ENCODE data around the gene EFCC1.

Gene EFCC1, protein sequence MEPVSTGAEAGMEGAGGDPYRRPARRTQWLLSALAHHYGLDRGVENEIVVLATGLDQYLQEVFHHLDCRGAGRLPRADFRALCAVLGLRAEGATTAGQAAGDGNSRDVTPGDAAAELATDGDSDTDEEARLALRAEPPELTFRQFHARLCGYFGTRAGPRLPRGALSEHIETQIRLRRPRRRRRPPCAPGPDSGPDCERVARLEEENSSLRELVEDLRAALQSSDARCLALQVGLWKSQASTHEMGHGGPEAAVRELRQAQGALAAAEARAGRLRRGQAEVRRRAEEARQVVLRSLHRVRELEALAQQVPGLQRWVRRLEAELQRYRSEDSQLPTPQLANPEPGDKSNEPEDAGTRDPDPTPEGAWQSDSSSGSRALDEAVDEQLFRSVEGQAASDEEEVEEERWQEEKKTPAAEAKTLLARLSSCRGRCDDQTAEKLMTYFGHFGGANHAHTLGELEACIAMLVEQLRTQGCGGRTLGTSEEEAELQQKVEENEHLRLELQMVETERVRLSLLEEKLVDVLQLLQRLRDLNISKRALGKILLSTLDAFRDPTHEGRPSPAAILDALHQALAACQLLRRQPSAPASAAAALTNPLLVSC

DNA sequence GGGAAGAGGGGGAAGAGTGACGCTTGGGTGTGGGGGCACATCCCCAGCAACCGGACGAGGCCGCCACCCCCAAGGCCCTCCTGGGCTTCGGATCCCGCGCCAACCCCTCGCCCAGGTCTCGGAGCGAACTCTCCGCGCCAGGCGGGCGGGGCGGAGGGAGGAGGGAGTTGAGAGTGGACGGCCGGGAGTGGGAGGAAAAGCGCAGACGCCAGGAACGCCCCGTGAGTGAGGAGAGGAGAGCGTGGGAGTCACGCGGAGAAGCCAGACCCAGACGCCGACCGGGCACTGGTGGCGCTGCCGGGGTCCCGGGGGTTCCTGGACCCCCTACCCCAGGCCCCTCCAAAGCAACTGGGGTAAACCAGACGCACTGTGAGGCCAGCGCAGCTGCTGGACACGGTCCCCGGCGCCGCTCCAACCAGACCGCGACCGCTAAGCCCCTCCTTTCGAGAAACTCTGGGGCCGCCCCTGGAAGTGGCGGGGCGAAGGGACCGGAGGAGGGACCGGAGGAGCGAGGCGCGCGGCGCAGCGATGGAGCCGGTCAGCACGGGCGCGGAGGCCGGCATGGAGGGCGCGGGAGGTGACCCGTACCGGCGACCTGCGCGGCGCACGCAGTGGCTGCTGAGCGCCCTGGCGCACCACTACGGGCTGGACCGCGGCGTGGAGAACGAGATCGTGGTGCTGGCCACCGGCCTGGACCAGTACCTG lies at the start of gene EFCC1:
EFCC1 (plus strand) TSS at position 204 of the 705 bp plus-strand sequence; CDS start at position 529, 325 bp downstream.
- no peaks in the 10 kb centered on the region for H3K9me3 ChIP-seq (ENCODE audit: control insufficient read depth, insufficient read depth, low read length)
- H3F3A ChIP-seq (ENCODE audit: control insufficient read depth, insufficient read depth) = no peaks in the 10 kb centered on the region
- no peak within 1 kb of the TSS for H3K4me3 ChIP-seq (ENCODE audit: low read length)
- TF ChIP-seq, protein P1, sequence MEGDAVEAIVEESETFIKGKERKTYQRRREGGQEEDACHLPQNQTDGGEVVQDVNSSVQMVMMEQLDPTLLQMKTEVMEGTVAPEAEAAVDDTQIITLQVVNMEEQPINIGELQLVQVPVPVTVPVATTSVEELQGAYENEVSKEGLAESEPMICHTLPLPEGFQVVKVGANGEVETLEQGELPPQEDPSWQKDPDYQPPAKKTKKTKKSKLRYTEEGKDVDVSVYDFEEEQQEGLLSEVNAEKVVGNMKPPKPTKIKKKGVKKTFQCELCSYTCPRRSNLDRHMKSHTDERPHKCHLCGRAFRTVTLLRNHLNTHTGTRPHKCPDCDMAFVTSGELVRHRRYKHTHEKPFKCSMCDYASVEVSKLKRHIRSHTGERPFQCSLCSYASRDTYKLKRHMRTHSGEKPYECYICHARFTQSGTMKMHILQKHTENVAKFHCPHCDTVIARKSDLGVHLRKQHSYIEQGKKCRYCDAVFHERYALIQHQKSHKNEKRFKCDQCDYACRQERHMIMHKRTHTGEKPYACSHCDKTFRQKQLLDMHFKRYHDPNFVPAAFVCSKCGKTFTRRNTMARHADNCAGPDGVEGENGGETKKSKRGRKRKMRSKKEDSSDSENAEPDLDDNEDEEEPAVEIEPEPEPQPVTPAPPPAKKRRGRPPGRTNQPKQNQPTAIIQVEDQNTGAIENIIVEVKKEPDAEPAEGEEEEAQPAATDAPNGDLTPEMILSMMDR (IDR thresholded peaks at IDR 0.05; ENCODE audit: low read depth, low read length, poor library complexity, severe bottlenecking) = no peak
- no peak for TF ChIP-seq EZH2phosphoT487 (IDR thresholded peaks at IDR 0.05; ENCODE audit: borderline replicate concordance, low read length)
- peaks cover 39% of the 10 kb centered on the region for H3K27me3 ChIP-seq (ENCODE audit: control insufficient read depth, low read length)
- no peaks in the 10 kb centered on the region for H3K9me2 ChIP-seq (replicated peaks; ENCODE audit: control insufficient read depth, low read length)
- H3K36me3 ChIP-seq (ENCODE audit: control insufficient read depth, low read length) = no peaks in the 10 kb centered on the region
- peaks cover 19% of the 10 kb centered on the region for H3K4me1 ChIP-seq (ENCODE audit: control insufficient read depth, low read length)
- no peaks in the 10 kb centered on the region for H4K20me1 ChIP-seq (ENCODE audit: control insufficient read depth, insufficient read depth, low read depth, low read length)
- no peaks in the 10 kb centered on the region for H3K79me2 ChIP-seq (ENCODE audit: control insufficient read depth, low read length)
- H3K4me2 ChIP-seq (ENCODE audit: low read length) = no peak within 1 kb of the TSS
- H3K27ac ChIP-seq (ENCODE audit: low read depth, low read length) = no peak within 1 kb of the TSS

DNA sequence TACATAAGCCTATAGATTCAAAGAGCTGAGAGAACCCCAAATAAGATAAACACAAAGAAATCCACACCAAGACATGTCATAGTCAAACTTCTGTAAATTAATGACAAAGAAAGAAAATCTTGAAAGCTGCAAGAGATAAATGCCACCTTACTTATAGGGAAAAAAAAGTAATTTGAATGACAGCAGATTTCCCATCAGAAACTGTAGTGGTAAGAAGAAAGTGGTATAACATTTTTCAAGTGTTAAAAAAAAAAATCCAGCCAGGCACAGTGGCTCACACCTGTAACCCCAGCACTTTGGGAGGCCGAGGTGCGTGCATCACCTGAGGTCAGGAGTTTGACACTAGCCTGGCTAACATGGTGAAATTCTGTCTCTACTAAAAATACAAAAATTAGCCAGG lies 44.7 kb upstream of the EFCC1 start:
- Histone ChIP-seq H4K20me1 (ENCODE audit: control insufficient read depth, insufficient read depth, low read depth, low read length) (no peaks in the 10 kb centered on the region), H3K27me3 (ENCODE audit: control insufficient read depth, low read length) (no peaks in the 10 kb centered on the region), H3K4me3 (ENCODE audit: low read length) (no peak overlapping the region), H3K36me3 (ENCODE audit: control insufficient read depth, low read length) (no peaks in the 10 kb centered on the region), H3K9me2 (replicated peaks; ENCODE audit: control insufficient read depth, low read length) (no peaks in the 10 kb centered on the region), H3K4me1 (ENCODE audit: control insufficient read depth, low read length) (no peaks in the 10 kb centered on the region), H3K79me2 (ENCODE audit: control insufficient read depth, low read length) (no peaks in the 10 kb centered on the region), H3F3A (ENCODE audit: control insufficient read depth, insufficient read depth) (no peaks in the 10 kb centered on the region), H3K27ac (ENCODE audit: low read depth, low read length) (no peak overlapping the region), H3K9me3 (ENCODE audit: control insufficient read depth, insufficient read depth, low read length) (no peaks in the 10 kb centered on the region), H3K4me2 (ENCODE audit: low read length) (no peak overlapping the region)
- TF ChIP-seq, protein P1 (IDR thresholded peaks at IDR 0.05; ENCODE audit: low read depth, low read length, poor library complexity, severe bottlenecking) = no peak
- TF ChIP-seq EZH2phosphoT487 (IDR thresholded peaks at IDR 0.05; ENCODE audit: borderline replicate concordance, low read length) = no peak

DNA sequence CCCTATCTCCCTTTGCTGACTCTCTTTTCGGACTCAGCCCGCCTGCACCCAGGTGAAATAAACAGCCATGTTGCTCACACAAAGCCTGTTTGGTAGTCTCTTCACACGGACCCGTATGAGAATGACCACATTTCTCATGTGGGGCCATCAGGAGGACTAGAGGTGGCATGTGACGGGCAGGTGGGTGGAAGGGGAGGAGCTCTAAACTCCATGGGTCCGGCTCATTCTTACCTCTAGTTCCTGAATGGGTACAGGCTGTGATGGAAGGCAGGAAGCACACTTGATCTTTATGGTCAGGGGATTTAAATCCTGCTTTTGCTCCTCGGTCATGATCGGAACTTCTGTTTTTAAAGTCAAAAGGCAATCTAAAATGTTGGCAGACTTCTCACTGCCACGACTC lies 35.8 kb upstream of the EFCC1 start:
- no peaks in the 10 kb centered on the region for H4K20me1 ChIP-seq (ENCODE audit: control insufficient read depth, insufficient read depth, low read depth, low read length)
- H3F3A ChIP-seq (ENCODE audit: control insufficient read depth, insufficient read depth) = no peaks in the 10 kb centered on the region
- H3K27me3 ChIP-seq (ENCODE audit: control insufficient read depth, low read length) = peaks cover 5% of the 10 kb centered on the region
- H3K9me3 ChIP-seq (ENCODE audit: control insufficient read depth, insufficient read depth, low read length) = no peaks in the 10 kb centered on the region
- no peak overlapping the region for H3K4me2 ChIP-seq (ENCODE audit: low read length)
- no peak overlapping the region for H3K27ac ChIP-seq (ENCODE audit: low read depth, low read length)
- no peaks in the 10 kb centered on the region for H3K4me1 ChIP-seq (ENCODE audit: control insufficient read depth, low read length)
- no peaks in the 10 kb centered on the region for H3K36me3 ChIP-seq (ENCODE audit: control insufficient read depth, low read length)
- no peak overlapping the region for H3K4me3 ChIP-seq (ENCODE audit: low read length)
- H3K79me2 ChIP-seq (ENCODE audit: control insufficient read depth, low read length) = no peaks in the 10 kb centered on the region
- TF ChIP-seq EZH2phosphoT487 (IDR thresholded peaks at IDR 0.05; ENCODE audit: borderline replicate concordance, low read length) = no peak
- TF ChIP-seq, protein P1 (IDR thresholded peaks at IDR 0.05; ENCODE audit: low read depth, low read length, poor library complexity, severe bottlenecking) = no peak
- H3K9me2 ChIP-seq (replicated peaks; ENCODE audit: control insufficient read depth, low read length) = no peaks in the 10 kb centered on the region
